ENCODE measurements around the gene ADRB1.
A peak's percentile ranks its signal among the peaks of the same experiment; 100 is the strongest.

Gene ADRB1

GRCh38 chr10:114031073-114031972 is 12.3 kb upstream of the ADRB1 start:
- DNase-seq (ENCODE audit: low read depth) = no peak
- no peak overlapping the region for H3K4me3 ChIP-seq (ENCODE audit: low read length)
- TF ChIP-seq CTCF (IDR thresholded peaks at IDR 0.05; ENCODE audit: insufficient read depth, low read depth, low read length, missing control alignments) = no peak

GRCh38 chr10:114033566-114033965 is 10.1 kb upstream of the ADRB1 start:
- no peak overlapping the region for H3K4me3 ChIP-seq (ENCODE audit: low read length)
- no peak for TF ChIP-seq CTCF (IDR thresholded peaks at IDR 0.05; ENCODE audit: insufficient read depth, low read depth, low read length, missing control alignments)
- DNase-seq (ENCODE audit: low read depth) = peak; percentile 73

- no peak overlapping the region for H3K4me3 ChIP-seq (ENCODE audit: low read length)
- TF ChIP-seq CTCF (IDR thresholded peaks at IDR 0.05; ENCODE audit: insufficient read depth, low read depth, low read length, missing control alignments) = no peak
- no peak for DNase-seq (ENCODE audit: low read depth)
Observed at GRCh38 chr10:114034923-114035645, 8.6 kb upstream of the ADRB1 start.

- TF ChIP-seq CTCF (IDR thresholded peaks at IDR 0.05; ENCODE audit: insufficient read depth, low read depth, low read length, missing control alignments) = no peak
- no peak for DNase-seq (ENCODE audit: low read depth)
- no peak overlapping the region for H3K4me3 ChIP-seq (ENCODE audit: low read length)
Observed at GRCh38 chr10:114035791-114036190, 7.9 kb upstream of the ADRB1 start.

- TF ChIP-seq CTCF (IDR thresholded peaks at IDR 0.05; ENCODE audit: insufficient read depth, low read depth, low read length, missing control alignments) = no peak
- no peak for DNase-seq (ENCODE audit: low read depth)
- H3K4me3 ChIP-seq (ENCODE audit: low read length) = no peak overlapping the region
Observed at GRCh38 chr10:114038819-114039218, 4.8 kb upstream of the ADRB1 start.

GRCh38 chr10:114041166-114041565 is 2.5 kb upstream of the ADRB1 start:
- no peak for TF ChIP-seq CTCF (IDR thresholded peaks at IDR 0.05; ENCODE audit: insufficient read depth, low read depth, low read length, missing control alignments)
- H3K4me3 ChIP-seq (ENCODE audit: low read length) = no peak overlapping the region
- no peak for DNase-seq (ENCODE audit: low read depth)
